ENCODE results near the gene HIPK1. TPM values are rescaled to one million over a fixed set of nuclear protein-coding genes. Genes with fewer than 3 reads are reported as not detected.

Gene HIPK1
- total and polyA plus RNA-seq, 10 donors, result 7.1 to 92.3 (median 75.5) TPM

DNA sequence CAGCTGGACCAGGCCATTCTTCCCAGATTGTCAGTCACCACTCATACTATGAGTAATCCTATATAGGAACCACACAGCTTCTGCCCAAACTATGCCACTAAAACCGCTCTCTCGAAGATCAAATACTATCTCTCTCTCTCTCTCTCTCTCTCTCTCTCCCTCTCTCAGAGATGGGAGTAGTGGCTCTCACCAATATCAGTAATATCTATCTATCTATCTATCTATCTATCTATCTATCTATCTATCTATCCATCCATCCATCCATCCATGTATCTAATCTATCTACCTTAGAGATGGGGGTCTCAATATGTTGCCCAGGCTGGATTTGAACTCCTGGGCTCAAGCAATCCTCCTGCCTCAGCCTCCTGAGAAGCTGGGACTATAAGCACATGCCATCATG, 4.7 kb upstream of the HIPK1 start:
- no peak for TF ChIP-seq POLR2AphosphoS5 (IDR thresholded peaks at IDR 0.05)
- TF ChIP-seq, protein P1, sequence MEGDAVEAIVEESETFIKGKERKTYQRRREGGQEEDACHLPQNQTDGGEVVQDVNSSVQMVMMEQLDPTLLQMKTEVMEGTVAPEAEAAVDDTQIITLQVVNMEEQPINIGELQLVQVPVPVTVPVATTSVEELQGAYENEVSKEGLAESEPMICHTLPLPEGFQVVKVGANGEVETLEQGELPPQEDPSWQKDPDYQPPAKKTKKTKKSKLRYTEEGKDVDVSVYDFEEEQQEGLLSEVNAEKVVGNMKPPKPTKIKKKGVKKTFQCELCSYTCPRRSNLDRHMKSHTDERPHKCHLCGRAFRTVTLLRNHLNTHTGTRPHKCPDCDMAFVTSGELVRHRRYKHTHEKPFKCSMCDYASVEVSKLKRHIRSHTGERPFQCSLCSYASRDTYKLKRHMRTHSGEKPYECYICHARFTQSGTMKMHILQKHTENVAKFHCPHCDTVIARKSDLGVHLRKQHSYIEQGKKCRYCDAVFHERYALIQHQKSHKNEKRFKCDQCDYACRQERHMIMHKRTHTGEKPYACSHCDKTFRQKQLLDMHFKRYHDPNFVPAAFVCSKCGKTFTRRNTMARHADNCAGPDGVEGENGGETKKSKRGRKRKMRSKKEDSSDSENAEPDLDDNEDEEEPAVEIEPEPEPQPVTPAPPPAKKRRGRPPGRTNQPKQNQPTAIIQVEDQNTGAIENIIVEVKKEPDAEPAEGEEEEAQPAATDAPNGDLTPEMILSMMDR (IDR thresholded peaks at IDR 0.05 in 8 of 11, conservative IDR thresholded peaks at IDR 0.05 in 3 of 11), result no peak
- TF ChIP-seq POLR2A (IDR thresholded peaks at IDR 0.05), result no peak
- Histone ChIP-seq H3K4me1 (peaks cover 6 to 16% (median 13%) of the 10 kb centered on the region in 6 donors), H3K9me3 (no peaks in the 10 kb centered on the region), H3K27ac (no peak overlapping the region), H3K4me3 (no peak overlapping the region), H3K27me3 (replicated peaks in 1 of 7) (no peaks in the 10 kb centered on the region), H3K36me3 (no peaks in the 10 kb centered on the region)
- WGBS, 5 donors, result 90 to 92% (median 91%) methylated on average over 2 of the region's 2 CpGs
- intact Hi-C loops (cut with DNase I; ENCODE audit: low total_unique reads), result no loop called here
- DNase-seq, result no peak

DNA sequence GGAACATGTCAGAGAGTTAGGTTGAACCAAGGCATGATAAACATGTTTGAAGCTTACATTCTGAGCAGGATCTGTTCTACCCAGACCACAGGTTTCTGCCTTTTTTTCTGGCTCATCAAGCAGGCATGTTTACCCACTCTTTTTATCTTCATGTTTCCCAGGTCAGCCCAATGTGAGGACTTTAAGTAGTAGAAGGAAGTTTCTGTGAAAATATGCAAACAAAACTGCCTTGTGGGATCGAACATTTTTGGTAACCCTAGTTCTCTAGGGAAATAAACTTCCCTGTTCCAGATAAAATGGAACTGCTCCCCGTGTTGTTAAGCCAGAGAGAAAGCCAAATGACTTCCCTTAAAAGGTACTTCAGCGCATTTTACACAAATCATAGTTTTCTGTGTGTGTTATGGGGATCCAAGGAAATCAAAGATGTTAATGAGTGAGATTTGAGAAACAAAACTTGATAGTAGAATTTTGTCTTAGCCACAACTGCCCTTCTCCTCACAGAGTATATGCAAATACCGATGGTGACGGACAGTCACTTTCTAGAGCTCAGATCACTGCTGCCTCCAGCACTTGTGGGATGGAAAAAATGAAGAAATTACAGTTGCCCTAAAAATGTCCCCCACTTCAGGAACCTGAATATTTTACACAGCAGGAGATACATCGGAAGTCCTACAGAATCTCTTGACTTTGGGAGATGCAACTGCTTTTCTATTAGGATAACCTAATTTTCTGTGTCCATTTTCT, 765 bp upstream of the HIPK1 start:
- DNase-seq, result no peak
- Histone ChIP-seq H3K4me1 (peaks cover 26 to 49% (median 44%) of the 10 kb centered on the region in 6 donors), H3K27me3 (replicated peaks in 1 of 7) (no peaks in the 10 kb centered on the region), H3K4me3 (peak overlapping the region; percentile 85 to 96 (median 90)), H3K36me3 (no peaks in the 10 kb centered on the region), H3K9me3 (no peaks in the 10 kb centered on the region), H3K27ac (peak overlapping the region; percentile 95 to 99 (median 98))
- TF ChIP-seq, protein P1 (IDR thresholded peaks at IDR 0.05 in 8 of 11, conservative IDR thresholded peaks at IDR 0.05 in 3 of 11), result no peak
- TF ChIP-seq POLR2AphosphoS5 (IDR thresholded peaks at IDR 0.05), result no peak
- intact Hi-C loops (cut with DNase I; ENCODE audit: low total_unique reads), result no loop called here
- WGBS, 5 donors, result 9 to 13% (median 12%) methylated on average over 6 of the region's 6 CpGs

DNA sequence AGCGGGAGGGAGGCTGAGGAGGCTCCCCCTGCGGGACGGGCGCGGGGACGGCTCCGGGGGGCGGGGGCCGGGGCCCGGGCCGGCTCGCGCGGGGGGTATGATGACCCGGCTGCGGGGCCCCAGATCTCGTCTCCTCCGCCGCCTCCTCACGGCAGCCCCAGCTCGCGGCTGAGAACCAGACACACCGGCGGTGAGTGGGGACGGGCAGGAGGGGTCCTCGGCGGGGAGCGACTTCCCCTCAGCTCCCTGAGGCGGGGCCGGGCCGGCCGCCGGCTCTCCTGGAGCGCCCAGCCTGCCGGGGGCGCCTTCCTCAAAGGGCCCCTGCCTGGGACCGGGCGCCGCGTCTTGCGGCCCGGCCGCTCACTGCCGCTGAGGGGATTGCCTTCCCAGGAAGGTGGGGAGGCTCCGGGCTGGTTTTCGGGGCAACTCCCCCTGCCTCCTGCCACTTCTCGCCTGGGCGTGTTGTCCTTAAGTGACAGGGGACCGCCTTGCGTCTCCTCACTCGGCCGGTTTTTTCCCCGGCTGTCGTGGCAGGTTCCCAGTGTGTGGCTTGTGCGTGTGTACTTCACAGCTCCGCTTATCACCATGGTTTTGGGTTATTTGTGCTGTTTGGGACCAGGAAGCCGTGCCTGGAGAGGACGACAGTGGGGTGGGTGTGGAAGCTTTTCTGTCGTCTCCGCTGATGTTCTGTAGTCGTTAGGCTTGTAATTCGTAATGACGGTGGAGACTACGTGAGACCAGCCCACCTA, 800 bp downstream of the HIPK1 start:
- intact Hi-C loops (cut with DNase I; ENCODE audit: low total_unique reads), result no loop called here
- TF ChIP-seq POLR2AphosphoS5 (IDR thresholded peaks at IDR 0.05) (peak in 2 of 3 donors; percentile 25 to 53), POLR2A (IDR thresholded peaks at IDR 0.05) (no peak)
- TF ChIP-seq, protein P1 (IDR thresholded peaks at IDR 0.05 in 8 of 11, conservative IDR thresholded peaks at IDR 0.05 in 3 of 11), result peak in 3 of 11 experiments; percentile 14 to 43 (median 33)
- H3K4me3 ChIP-seq, result peak overlapping the region; percentile 85 to 96 (median 90)
- no peaks in the 10 kb centered on the region for H3K36me3 ChIP-seq
- WGBS, 5 donors, result 0 to 1% (median 0%) methylated on average over 21 to 63 of the region's 64 CpGs
- H3K4me1 ChIP-seq, result peaks cover 26 to 65% (median 59%) of the 10 kb centered on the region in 6 donors
- peak overlapping the region; percentile 95 to 99 (median 98) for H3K27ac ChIP-seq
- H3K9me3 ChIP-seq, result no peaks in the 10 kb centered on the region
- no peaks in the 10 kb centered on the region for H3K27me3 ChIP-seq (replicated peaks in 1 of 7)
- peak; percentile 94 for DNase-seq

Measured in spleen (tissue), 11 donors.